Measurements from ENCODE around the gene RANBP10.

DNA sequence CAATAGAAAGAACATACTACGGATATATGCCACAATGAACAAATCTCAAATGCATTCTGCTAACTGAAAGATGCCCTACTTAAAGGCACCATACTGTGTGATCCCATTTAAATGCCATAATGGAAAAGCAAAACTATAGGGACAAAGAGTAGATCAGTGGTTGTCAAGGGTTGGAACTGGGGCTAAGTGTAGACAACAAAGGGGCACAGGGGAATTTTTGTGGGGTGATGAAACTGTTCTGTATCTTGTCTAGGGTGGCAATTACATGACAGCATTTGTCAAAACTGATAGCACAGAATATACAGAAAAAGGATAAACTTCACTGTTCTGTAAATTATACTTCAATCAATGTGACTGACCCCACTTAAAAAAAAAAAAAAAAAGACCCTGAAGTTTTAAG is 104.9 kb downstream of the RANBP10 start:
- TF ChIP-seq, protein P1, sequence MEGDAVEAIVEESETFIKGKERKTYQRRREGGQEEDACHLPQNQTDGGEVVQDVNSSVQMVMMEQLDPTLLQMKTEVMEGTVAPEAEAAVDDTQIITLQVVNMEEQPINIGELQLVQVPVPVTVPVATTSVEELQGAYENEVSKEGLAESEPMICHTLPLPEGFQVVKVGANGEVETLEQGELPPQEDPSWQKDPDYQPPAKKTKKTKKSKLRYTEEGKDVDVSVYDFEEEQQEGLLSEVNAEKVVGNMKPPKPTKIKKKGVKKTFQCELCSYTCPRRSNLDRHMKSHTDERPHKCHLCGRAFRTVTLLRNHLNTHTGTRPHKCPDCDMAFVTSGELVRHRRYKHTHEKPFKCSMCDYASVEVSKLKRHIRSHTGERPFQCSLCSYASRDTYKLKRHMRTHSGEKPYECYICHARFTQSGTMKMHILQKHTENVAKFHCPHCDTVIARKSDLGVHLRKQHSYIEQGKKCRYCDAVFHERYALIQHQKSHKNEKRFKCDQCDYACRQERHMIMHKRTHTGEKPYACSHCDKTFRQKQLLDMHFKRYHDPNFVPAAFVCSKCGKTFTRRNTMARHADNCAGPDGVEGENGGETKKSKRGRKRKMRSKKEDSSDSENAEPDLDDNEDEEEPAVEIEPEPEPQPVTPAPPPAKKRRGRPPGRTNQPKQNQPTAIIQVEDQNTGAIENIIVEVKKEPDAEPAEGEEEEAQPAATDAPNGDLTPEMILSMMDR (IDR thresholded peaks at IDR 0.05; ENCODE audit: insufficient read depth, low read length): no peak
- TF ChIP-seq SPI1 (IDR thresholded peaks at IDR 0.05; ENCODE audit: borderline replicate concordance, low read depth): no peak

Measured in HL-60 (cell line).